Natural killer cell (primary cell): Measurements from ENCODE around the gene GLCCI1. TPM values are rescaled to one million over a fixed set of nuclear protein-coding genes. Genes with fewer than 3 reads are reported as not detected.

Experiments
- ATAC-seq, 3 donors: fragments of 150-1000 bp in 2 of 3; fragments of 200-7000 bp in 1 of 3; cut with Tn5 transposase; 1 replicate in 1 of 3; 2 replicates in 2 of 3; pipeline ENCODE4 v1.10.0; 2021; ENCODE audit warnings: mild to moderate bottlenecking in 2 of 3, moderate library complexity in 2 of 3
- DNase-seq, 2 donors: peaks; one replicate each; pipeline versions ENCODE4 v3.0.0 to v3.0.0-alpha.2; 2013 to 2021; ENCODE audit warnings: mixed read lengths in 1 of 2
- H3K27ac ChIP-seq: one replicate; pipeline ENCODE4 v1.5.1; 2013; ENCODE audit warnings: mild to moderate bottlenecking, low read length
- H3K27me3 ChIP-seq: one replicate; pipeline ENCODE4 v1.6.1; 2013; ENCODE audit warnings: low read length; ENCODE audit not compliant: control insufficient read depth, insufficient read depth
- H3K36me3 ChIP-seq: one replicate; pipeline ENCODE4 v1.6.1; 2013; ENCODE audit warnings: low read length; ENCODE audit not compliant: control insufficient read depth, insufficient read depth
- H3K4me1 ChIP-seq: one replicate; pipeline ENCODE4 v1.6.1; 2013; ENCODE audit warnings: low read length; ENCODE audit not compliant: control insufficient read depth, insufficient read depth
- H3K4me3 ChIP-seq: one replicate; pipeline ENCODE4 v1.5.1; 2013; ENCODE audit warnings: low read length
- H3K9me3 ChIP-seq: one replicate; pipeline ENCODE4 v1.6.1; 2013; ENCODE audit warnings: low read length; ENCODE audit not compliant: control insufficient read depth, insufficient read depth
- H3K27ac Mint-ChIP-seq, 2 donors: one replicate each; pipeline ENCODE4 v1.8.0; 2022; ENCODE audit warnings: mild to moderate bottlenecking in 2 of 2, mixed read lengths in 2 of 2, moderate library complexity in 1 of 2
- H3K27me3 Mint-ChIP-seq, 2 donors: one replicate each; pipeline ENCODE4 v1.8.0; 2022; ENCODE audit warnings: low read depth in 2 of 2, mixed read lengths in 2 of 2
- H3K36me3 Mint-ChIP-seq: one replicate; pipeline ENCODE4 v1.8.0; 2022; ENCODE audit warnings: mixed read lengths
- H3K4me1 Mint-ChIP-seq, 2 donors: one replicate each; pipeline ENCODE4 v1.8.0; 2022; ENCODE audit warnings: mixed read lengths in 2 of 2
- H3K4me3 Mint-ChIP-seq: one replicate; pipeline ENCODE4 v1.8.0; 2022; ENCODE audit warnings: mild to moderate bottlenecking, moderate library complexity, mixed read lengths
- H3K9me3 Mint-ChIP-seq, 2 donors: one replicate each; pipeline ENCODE4 v1.8.0; 2022; ENCODE audit warnings: mixed read lengths in 2 of 2
- CTCF ChIP-seq: fragments of 200-600 bp; IDR thresholded peaks from one replicate; pipeline ENCODE4 v1.8.0; 2022; ENCODE audit warnings: antibody characterized with exemption
- WGBS: methylation state at CpG from one replicate; pipeline ENCODE4 v1.1.7; 2013; ENCODE audit warnings: missing lambda C conversion rate; ENCODE audit not compliant: insufficient coverage; 5-methylcytosine and 5-hydroxymethylcytosine counted together
- intact Hi-C: fragments of 100-400 bp; cut with micrococcal nuclease; formaldehyde crosslinking; loops from one replicate; pipeline ENCODE4 v1.14.2; 2022
- total RNA-seq, 4 donors: library from RNA; stranded (reverse); fragments of 120-200 nt in 1 of 4; gene quantifications; one replicate each; pipeline versions ENCODE4 v1.2.3 to v1.2.4, GENCODE V29; 2013 to 2022

The GLCCI1 gene
- total RNA-seq, 3 donors from 2014 or later (not counting 1 experiment from before 2014, with no cell fraction given) = 70.5 to 132 (median 79.6) TPM

GRCh38 chr7:7962851-7963250, 5.7 kb upstream of the GLCCI1 start:
- H3K27ac Mint-ChIP-seq = no peak overlapping the region
- no peaks in the 10 kb centered on the region for H3K27me3 ChIP-seq
- no peaks in the 10 kb centered on the region for H3K36me3 Mint-ChIP-seq
- H3K4me3 ChIP-seq = no peak overlapping the region
- ATAC-seq (no peak), DNase-seq (no peak)
- H3K9me3 ChIP-seq = no peaks in the 10 kb centered on the region
- no peaks in the 10 kb centered on the region for H3K27me3 Mint-ChIP-seq
- TF ChIP-seq CTCF = no peak
- H3K36me3 ChIP-seq = no peaks in the 10 kb centered on the region
- no peak overlapping the region for H3K4me3 Mint-ChIP-seq
- H3K4me1 ChIP-seq = peaks cover 2% of the 10 kb centered on the region
- H3K9me3 Mint-ChIP-seq = no peaks in the 10 kb centered on the region
- no peak overlapping the region for H3K27ac ChIP-seq
- WGBS = 94% methylated on average over 2 of the region's 3 CpGs
- intact Hi-C loops = no loop called here
- peaks cover 0 to 7% of the 10 kb centered on the region in 2 donors for H3K4me1 Mint-ChIP-seq

- H3K9me3 Mint-ChIP-seq = no peaks in the 10 kb centered on the region
- intact Hi-C loops = no loop called here
- H3K4me1 ChIP-seq = peaks cover 2% of the 10 kb centered on the region
- no peak overlapping the region for H3K27ac ChIP-seq
- no peaks in the 10 kb centered on the region for H3K9me3 ChIP-seq
- no peaks in the 10 kb centered on the region for H3K27me3 ChIP-seq
- ATAC-seq (no peak), DNase-seq (no peak)
- H3K4me3 ChIP-seq = no peak overlapping the region
- no peaks in the 10 kb centered on the region for H3K27me3 Mint-ChIP-seq
- WGBS = 90% methylated on average over 2 of the region's 2 CpGs
- no peaks in the 10 kb centered on the region for H3K36me3 ChIP-seq
- no peak for TF ChIP-seq CTCF
- H3K4me1 Mint-ChIP-seq = peaks cover 5 to 15% of the 10 kb centered on the region in 2 donors
- H3K4me3 Mint-ChIP-seq = no peak overlapping the region
- no peaks in the 10 kb centered on the region for H3K36me3 Mint-ChIP-seq
- H3K27ac Mint-ChIP-seq = no peak overlapping the region
Measured at GRCh38 chr7:7964250-7964649, 4.3 kb upstream of the GLCCI1 start.

GRCh38 chr7:7964691-7965090, 3.9 kb upstream of the GLCCI1 start:
- Histone ChIP-seq H3K4me3 (no peak overlapping the region), H3K27ac (no peak overlapping the region), H3K4me1 (peaks cover 2% of the 10 kb centered on the region), H3K27me3 (no peaks in the 10 kb centered on the region), H3K36me3 (no peaks in the 10 kb centered on the region), H3K9me3 (no peaks in the 10 kb centered on the region)
- intact Hi-C loops = loop anchor here (5.0 kb wide), 1 partner anchor 73 kb away; no protein-coding TSS in a partner anchor
- DNase-seq (no peak), ATAC-seq (no peak)
- 88% methylated on average over 2 of the region's 2 CpGs for WGBS
- Mint-ChIP-seq H3K9me3 (no peaks in the 10 kb centered on the region), H3K4me3 (no peak overlapping the region), H3K27me3 (no peaks in the 10 kb centered on the region), H3K36me3 (no peaks in the 10 kb centered on the region), H3K27ac (no peak overlapping the region), H3K4me1 (peaks cover 5 to 15% of the 10 kb centered on the region in 2 donors)
- no peak for TF ChIP-seq CTCF

GRCh38 chr7:7965301-7965700, 3.3 kb upstream of the GLCCI1 start:
- no peaks in the 10 kb centered on the region for H3K27me3 Mint-ChIP-seq
- Histone ChIP-seq H3K4me3 (no peak overlapping the region), H3K27ac (no peak overlapping the region), H3K4me1 (peaks cover 2% of the 10 kb centered on the region), H3K9me3 (no peaks in the 10 kb centered on the region), H3K27me3 (no peaks in the 10 kb centered on the region), H3K36me3 (no peaks in the 10 kb centered on the region)
- no peaks in the 10 kb centered on the region for H3K9me3 Mint-ChIP-seq
- DNase-seq = no peak
- 100% methylated on average over 1 of the region's 1 CpG for WGBS
- no peak for ATAC-seq
- no peak overlapping the region for H3K4me3 Mint-ChIP-seq
- H3K36me3 Mint-ChIP-seq = no peaks in the 10 kb centered on the region
- H3K27ac Mint-ChIP-seq = no peak overlapping the region
- H3K4me1 Mint-ChIP-seq = peaks cover 5 to 15% of the 10 kb centered on the region in 2 donors
- intact Hi-C loops = loop anchor here (5.0 kb wide), 1 partner anchor 72 kb away; no protein-coding TSS in a partner anchor
- TF ChIP-seq CTCF = no peak
